Right lobe of liver (tissue), 6 donors: ENCODE measurements around the gene VPS52. TPM values are rescaled to one million over a fixed set of nuclear protein-coding genes. Genes with fewer than 3 reads are reported as not detected.

Experiments used
- ATAC-seq, 4 donors: fragments of 200-7000 bp; cut with Tn5 transposase; one replicate each; pipeline ENCODE4 v1.9.1; 2020; ENCODE audit warnings: mild to moderate bottlenecking in 4 of 4, moderate library complexity in 4 of 4
- DNase-seq, 3 donors: peaks; one replicate each; pipeline ENCODE4 v3.0.0-alpha.2; 2020
- H3K27ac ChIP-seq, 3 donors: fragments of 200-600 bp; one replicate each; pipeline ENCODE4 v1.8.0; 2022
- H3K27me3 ChIP-seq, 2 donors: fragments of 200-600 bp; one replicate each; pipeline ENCODE4 v1.8.0; 2022
- H3K36me3 ChIP-seq, 4 donors: fragments of 200-600 bp; sonication (generic) in 1 of 4; one replicate each; pipeline versions ENCODE4 v1.5.1 to v1.8.0; 2017 to 2022; ENCODE audit warnings: control low read depth in 1 of 4
- H3K4me1 ChIP-seq, 4 donors: fragments of 200-600 bp; sonication (generic) in 1 of 4; one replicate each; pipeline versions ENCODE4 v1.5.1 to v1.8.0; 2017 to 2022; ENCODE audit warnings: control low read depth in 1 of 4
- H3K4me3 ChIP-seq, 3 donors: fragments of 200-600 bp; one replicate each; pipeline ENCODE4 v1.8.0; 2022
- H3K9me3 ChIP-seq, 4 donors: fragments of 200-600 bp; sonication (generic) in 1 of 4; one replicate each; pipeline versions ENCODE4 v1.5.1 to v1.8.0; 2017 to 2022; ENCODE audit warnings: control low read depth in 1 of 4
- CTCF ChIP-seq, 4 donors: fragments of 200-600 bp in 3 of 4; fragments of 450-650 bp in 1 of 4; IDR thresholded peaks; one replicate each; pipeline versions ENCODE4 v1.5.1 to v1.8.0; 2016 to 2022; ENCODE audit warnings: antibody characterized with exemption in 4 of 4, mild to moderate bottlenecking in 2 of 4
- POLR2A ChIP-seq: fragments of 450-650 bp; IDR thresholded peaks from one replicate; pipeline ENCODE4 v1.6.1; 2017; ENCODE audit warnings: antibody characterized with exemption, mild to moderate bottlenecking
- WGBS: methylation state at CpG from one replicate; pipeline ENCODE4 v1.1.6; 2018; ENCODE audit warnings: low coverage, low lambda C conversion rate; ENCODE audit not compliant: insufficient coverage; ENCODE audit errors: missing lambda C conversion rate; 5-methylcytosine and 5-hydroxymethylcytosine counted together
- intact Hi-C, 2 donors: fragments of 100-400 bp; cut with DNase I; formaldehyde crosslinking; loops; one replicate each; pipeline versions ENCODE4 v1.11.2 to v1.14.1; 2022
- microRNA counts: library from miRNA; unstranded; fragments of <30 nt; microRNA quantifications from one replicate; lab custom pipeline; 2016
- microRNA-seq, 2 donors: library from miRNA; unstranded; fragments of <30 nt; microRNA quantifications; one replicate each; pipeline ENCODE4, GENCODE V29; 2019 to 2020
- small RNA-seq, 2 experiments: library from RNA; depleted of rRNA; stranded (forward); fragments of <200 nt; gene quantifications; one replicate each; pipeline ENCODE3, GENCODE V24; 2016
- total RNA-seq, 6 experiments: library from RNA; depleted of rRNA in 2 of 6; stranded (reverse); fragments of >200 nt in 2 of 6; fragmentation: NEBNext Ultra II Directional in 3 of 6; extraction: Animal tissue kit (Norgen Biotek cat#: 25700) in 3 of 6; gene quantifications; one replicate each; pipeline versions ENCODE4 v1.1.0 to v1.2.4, GENCODE V29; 2016 to 2023
- donor health status: DM: no; HTN: yes; CAD: no.
- donor health status: DM: no; HTN: no; CAD: no.
- donor health status: DM: no; HTN: no; CAD: no.
- donor health status: DM: no; HTN: yes; CAD: no.
- donor health status: DM: no; HTN: yes; CAD: no.

VPS52 gene
- total RNA-seq, 6 experiments from 2014 or later = 16.4 to 35.1 (median 27.5) TPM

DNA sequence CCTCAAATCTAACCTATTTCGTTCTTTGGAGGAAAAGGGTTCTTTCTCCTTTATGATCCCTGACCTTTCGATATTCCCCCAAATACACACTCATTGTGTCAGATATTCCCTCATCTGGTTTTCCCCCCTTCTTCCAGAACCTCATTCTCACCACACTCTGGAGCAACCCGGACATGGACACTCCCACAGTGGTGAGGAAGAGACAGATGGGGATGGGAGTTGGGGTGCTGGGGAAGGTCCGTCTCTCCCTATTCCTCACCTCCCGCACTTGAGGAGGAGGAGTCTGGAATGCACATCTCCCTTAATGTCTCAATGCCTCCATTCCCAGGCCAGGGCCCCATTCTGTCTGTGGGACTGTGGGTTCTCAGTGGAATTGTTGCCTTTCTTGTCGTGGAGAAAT, 69.7 kb downstream of the VPS52 start:
- no peak for ATAC-seq
- Histone ChIP-seq H3K9me3 (no peaks in the 10 kb centered on the region), H3K27me3 (no peaks in the 10 kb centered on the region), H3K27ac (no peak overlapping the region), H3K4me3 (peak overlapping the region; percentile 59 to 96 (median 88)), H3K36me3 (peaks cover 0 to 25% (median 12%) of the 10 kb centered on the region in 4 donors), H3K4me1 (peaks cover 3 to 59% (median 24%) of the 10 kb centered on the region in 4 donors)
- WGBS = 92% methylated on average over 4 of the region's 6 CpGs
- intact Hi-C loops = no loop called here
- TF ChIP-seq POLR2A = no peak
- TF ChIP-seq CTCF (IDR thresholded peaks at IDR 0.05) = no peak
- DNase-seq = no peak

- Histone ChIP-seq H3K27me3 (no peaks in the 10 kb centered on the region), H3K4me1 (peaks cover 3 to 59% (median 24%) of the 10 kb centered on the region in 4 donors), H3K4me3 (peak overlapping the region; percentile 59 to 96 (median 88)), H3K9me3 (no peaks in the 10 kb centered on the region), H3K36me3 (peaks cover 0 to 32% (median 20%) of the 10 kb centered on the region in 4 donors), H3K27ac (peak overlapping the region; percentile 94 to 98 (median 96))
- DNase-seq (no peak), ATAC-seq (no peak)
- intact Hi-C loops = no loop called here
- TF ChIP-seq CTCF (IDR thresholded peaks at IDR 0.05) (no peak), POLR2A (no peak)
- WGBS = 2% methylated on average over 7 of the region's 14 CpGs
These were observed 70.5 kb downstream of the VPS52 start for GRCh38 chr6:33201147-33201545.

MicroRNAs encoded within 50 kb of the gene (microRNA counts, 767-probe panel; counts per million panel counts)
- microRNA hsa-miR-219-1-3p (lab: Ali Mortazavi, UCI) = 237 counts per million
- 237 counts per million for microRNA hsa-miR-219-5p (lab: Ali Mortazavi, UCI)

Small RNA genes lying within 50 kb of the gene (microRNA-seq; reads per million reads assigned to microRNA genes)
- gene MIR219A1 (9.0 to 9.8 reads per million in 2 donors), gene MIR6834 (0 reads per million in 2 donors), gene MIR6873 (0 reads per million in 2 donors)

Small RNA genes lying within 50 kb of the gene (small RNA-seq; reads per million reads assigned to genes)
- 2.2 to 3.6 reads per million in 2 experiments for gene MIR219A1

Other genes starting within 250 kb of the VPS52 start
- gene HLA-DPA1, start 198.2 kb downstream of the VPS52 start, total RNA-seq = 10 to 100 TPM; 10.0 to 74.8 (median 26.3) TPM
- gene HLA-DPB1, start 195.9 kb downstream of the VPS52 start, total RNA-seq = 10 to 100 TPM in 5 of 6 experiments, 1 to 10 TPM in 1; 8.6 to 66.7 (median 23.0) TPM
- gene COL11A2, start 79.4 kb downstream of the VPS52 start, total RNA-seq = 1 to 10 TPM in 1 of 6 experiments, under 1 TPM in 5; 0.06 to 1.4 (median 0.61) TPM
- 10 to 100 TPM; 10.1 to 28.2 (median 17.7) TPM for gene RXRB, start 71.2 kb downstream of the VPS52 start, total RNA-seq
- 10 to 100 TPM; 33.5 to 61.4 (median 50.1) TPM for gene SLC39A7, start 71.0 kb downstream of the VPS52 start, total RNA-seq
- gene HSD17B8, start 67.2 kb downstream of the VPS52 start, total RNA-seq = 10 to 100 TPM; 14.3 to 39.8 (median 33.8) TPM
- 10 to 100 TPM in 4 of 6 experiments, 1 to 10 TPM in 2; 7.5 to 21.3 (median 19.7) TPM for gene RING1, start 63.4 kb downstream of the VPS52 start, total RNA-seq
- 100 to 1,000 TPM; 504 to 932 (median 612) TPM for gene RPS18, start 199 bp upstream of the VPS52 start, total RNA-seq
- 1 to 10 TPM in 4 of 6 experiments, under 1 TPM in 2; 0.79 to 1.7 (median 1.4) TPM for gene B3GALT4, start 5.2 kb upstream of the VPS52 start, total RNA-seq
- 10 to 100 TPM; 13.1 to 35.2 (median 23.9) TPM for gene WDR46, start 17.4 kb upstream of the VPS52 start, total RNA-seq
- gene PFDN6, start 17.7 kb upstream of the VPS52 start, total RNA-seq = 10 to 100 TPM; 23.8 to 35.2 (median 27.5) TPM
- gene RGL2, start 27.1 kb upstream of the VPS52 start, total RNA-seq = 10 to 100 TPM; 15.1 to 30.6 (median 23.3) TPM
- 100 to 1,000 TPM in 5 of 6 experiments, 10 to 100 TPM in 1; 89.2 to 140 (median 124) TPM for gene TAPBP, start 42.2 kb upstream of the VPS52 start, total RNA-seq
- gene ZBTB22, start 45.9 kb upstream of the VPS52 start, total RNA-seq = 1 to 10 TPM; 2.9 to 6.8 (median 4.9) TPM
- 10 to 100 TPM; 11.3 to 28.8 (median 19.5) TPM for gene DAXX, start 51.1 kb upstream of the VPS52 start, total RNA-seq
- 1 to 10 TPM in 3 of 6 experiments, under 1 TPM in 2, not detected in 1; 0.29 to 4.4 (median 1.3) TPM for gene KIFC1, start 119.9 kb upstream of the VPS52 start, total RNA-seq
- gene PHF1, start 139.1 kb upstream of the VPS52 start, total RNA-seq = 10 to 100 TPM; 14.7 to 21.3 (median 18.3) TPM
- gene CUTA, start 146.2 kb upstream of the VPS52 start, total RNA-seq = 100 to 1,000 TPM in 3 of 6 experiments, 10 to 100 TPM in 3; 81.4 to 114 (median 97.4) TPM
- 1 to 10 TPM; 1.8 to 4.1 (median 2.8) TPM for gene SYNGAP1, start 148.2 kb upstream of the VPS52 start, total RNA-seq
- 1 to 10 TPM; 2.5 to 3.8 (median 2.9) TPM for gene ZBTB9, start 182.7 kb upstream of the VPS52 start, total RNA-seq